HTR-8/SVneo (cell line): ENCODE data around the gene LZTFL1.
A peak's percentile ranks its signal among the peaks of the same experiment; 100 is the strongest.

Experiments used
- DNase-seq: peaks from one replicate; pipeline ENCODE4 v3.0.0; 2011; ENCODE audit warnings: low spot score, mixed read lengths; ENCODE audit not compliant: insufficient read length
- FAIRE-seq: peaks from 2 replicates; lab custom pipeline; 2011; peaks lifted over from hg19 to GRCh38; lab: Jason Lieb, UNC

The LZTFL1 gene

GRCh38 chr3:45817831-45818522, 23.9 kb downstream of the LZTFL1 start:
- DNase-seq (peak; percentile 67), FAIRE-seq (no peak)

- no peak for FAIRE-seq
These were observed 25.4 kb downstream of the LZTFL1 start for GRCh38 chr3:45816544-45816943.

GRCh38 chr3:45814322-45814721, 27.6 kb downstream of the LZTFL1 start:
- DNase-seq (no peak), FAIRE-seq (no peak)

More at GRCh38 chr3:45816544-45816943, 25.4 kb downstream of the LZTFL1 start:
- DNase-seq, result no peak

- FAIRE-seq (no peak), DNase-seq (no peak)
These were observed 34.0 kb downstream of the LZTFL1 start for GRCh38 chr3:45807681-45808540.

GRCh38 chr3:45807133-45807532, 34.8 kb downstream of the LZTFL1 start:
- no peak for DNase-seq
- no peak for FAIRE-seq

GRCh38 chr3:45806072-45806471, 35.8 kb downstream of the LZTFL1 start:
- DNase-seq (no peak), FAIRE-seq (no peak)

GRCh38 chr3:45803252-45803935, 38.5 kb downstream of the LZTFL1 start:
- DNase-seq (no peak), FAIRE-seq (no peak)

GRCh38 chr3:45802146-45802545, 39.8 kb downstream of the LZTFL1 start:
- no peak for FAIRE-seq
- DNase-seq, result no peak

GRCh38 chr3:45800611-45801010, 41.3 kb downstream of the LZTFL1 start:
- DNase-seq, result no peak
- FAIRE-seq, result no peak

GRCh38 chr3:45799586-45799985, 42.3 kb downstream of the LZTFL1 start:
- FAIRE-seq (no peak), DNase-seq (no peak)

GRCh38 chr3:45798034-45798433, 43.9 kb downstream of the LZTFL1 start:
- FAIRE-seq, result no peak
- no peak for DNase-seq

- FAIRE-seq (no peak), DNase-seq (no peak)
These were observed 44.8 kb downstream of the LZTFL1 start for GRCh38 chr3:45796902-45797637.

- DNase-seq, result no peak
- no peak for FAIRE-seq
These were observed 45.8 kb downstream of the LZTFL1 start, which contains the start of gene SLC6A20 for GRCh38 chr3:45795882-45796765. Gene SLC6A20 (minus strand): TSS chr3:45796536. CDS start chr3:45796419, 117 bp downstream.

- no peak for FAIRE-seq
- DNase-seq, result no peak
These were observed 46.4 kb downstream of the LZTFL1 start for GRCh38 chr3:45795509-45795881.

- DNase-seq (no peak), FAIRE-seq (no peak)
These were observed 47.3 kb downstream of the LZTFL1 start for GRCh38 chr3:45794660-45795059.

GRCh38 chr3:45794177-45794560, 47.8 kb downstream of the LZTFL1 start:
- FAIRE-seq (no peak), DNase-seq (no peak)

GRCh38 chr3:45793482-45794176, 48.3 kb downstream of the LZTFL1 start:
- no peak for FAIRE-seq
- no peak for DNase-seq

GRCh38 chr3:45792516-45793172, 49.3 kb downstream of the LZTFL1 start:
- FAIRE-seq (no peak), DNase-seq (no peak)
